T-helper 22 cell (primary cell): ENCODE data around the gene CHTF8.
"Not testable (repeated sequence)": the region's sequence is repeated elsewhere in the genome, so short reads cannot be mapped to it uniquely, and the experiment has no call there.

Source experiments
- DNase-seq: peaks from one replicate; pipeline ENCODE4 v3.0.0-alpha.2; 2020; ENCODE audit warnings: low read depth

The CHTF8 gene, protein sequence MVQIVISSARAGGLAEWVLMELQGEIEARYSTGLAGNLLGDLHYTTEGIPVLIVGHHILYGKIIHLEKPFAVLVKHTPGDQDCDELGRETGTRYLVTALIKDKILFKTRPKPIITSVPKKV

GRCh38 chr16:69132424-69133252 lies at the start of gene CHTF8, which contains the start of gene UTP4:
Gene CHTF8, minus strand, starts transcription at chr16:69132588. Its CDS starts 11,130 bp downstream, at chr16:69121458.
Gene UTP4, plus strand, starts transcription at chr16:69132649. Its CDS starts 811 bp downstream, at chr16:69133460.
- DNase-seq = peak; percentile 79

GRCh38 chr16:69180011-69180338 lies 47.6 kb upstream of the CHTF8 start:
- no peak for DNase-seq

DNA sequence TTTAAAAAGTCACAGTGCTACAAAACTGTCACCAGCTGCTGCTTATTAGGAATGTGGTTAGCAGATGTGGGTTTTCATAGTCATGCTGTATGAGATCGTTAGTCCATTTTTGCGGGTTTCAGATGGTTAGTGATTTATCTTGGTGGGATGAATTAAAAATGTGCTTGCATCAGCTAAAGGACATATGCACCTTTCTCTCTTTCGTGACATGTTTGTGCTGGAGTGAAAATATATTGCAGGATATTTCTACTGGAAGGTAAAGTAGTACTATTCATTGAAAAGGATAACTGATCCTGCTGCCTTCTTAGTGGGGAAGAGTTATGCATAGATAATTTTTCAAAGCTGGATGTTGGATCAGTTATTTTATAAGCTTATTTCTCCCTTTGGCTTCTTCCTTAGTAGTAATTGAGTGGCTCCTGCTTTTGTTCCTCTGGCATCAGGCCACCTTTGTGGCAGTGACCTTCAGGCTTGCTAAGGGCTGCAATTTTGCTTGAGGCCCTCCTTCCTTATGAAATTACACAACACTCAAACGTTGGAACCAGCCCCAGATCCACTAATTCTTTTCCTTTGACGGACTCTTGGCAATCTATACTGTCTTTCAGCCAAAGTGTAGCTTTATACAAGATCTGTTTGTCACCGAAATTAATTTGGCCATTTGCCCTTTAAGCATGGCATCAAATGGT lies 47.1 kb upstream of the CHTF8 start:
- no peak for DNase-seq

GRCh38 chr16:69176033-69176800 lies 43.8 kb upstream of the CHTF8 start:
- no peak for DNase-seq

GRCh38 chr16:69171325-69172084 lies 39.1 kb upstream of the CHTF8 start:
- DNase-seq = no peak

- DNase-seq = no peak
Observed at GRCh38 chr16:69169607-69170352, 37.4 kb upstream of the CHTF8 start.

GRCh38 chr16:69169051-69169450 lies 36.7 kb upstream of the CHTF8 start:
- no peak for DNase-seq

GRCh38 chr16:69166946-69167930 lies 34.9 kb upstream of the CHTF8 start:
- DNase-seq = no peak

DNA sequence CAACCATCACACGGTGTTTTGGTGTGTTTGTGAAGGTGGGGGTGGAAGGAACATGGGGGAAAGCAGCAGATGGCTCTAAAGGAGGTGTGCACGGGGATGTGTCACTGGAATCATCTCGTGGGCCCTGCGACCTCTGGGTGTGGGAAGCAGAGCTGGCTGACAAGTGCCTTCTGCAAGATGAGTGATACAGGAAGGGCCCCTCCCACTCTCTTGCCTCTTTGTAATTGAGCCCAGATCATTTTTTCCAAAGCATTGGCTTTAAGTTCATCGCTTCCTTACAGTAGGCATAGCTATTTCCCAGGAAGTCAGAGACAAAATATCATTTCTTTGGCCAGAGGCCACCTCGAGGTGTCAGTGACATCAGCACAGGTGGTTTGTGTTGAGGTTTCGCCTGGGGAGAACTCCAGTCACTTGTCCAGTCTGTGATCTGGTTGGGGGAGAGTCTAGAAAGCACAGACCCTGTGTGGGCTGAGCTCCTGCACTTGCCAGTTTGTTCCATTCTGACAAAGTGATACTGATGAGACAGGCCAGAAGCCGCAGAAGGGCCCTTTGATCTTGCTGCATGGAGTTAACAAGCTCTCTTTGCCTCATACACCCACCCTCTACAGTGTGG lies 33.9 kb upstream of the CHTF8 start:
- DNase-seq = no peak

- DNase-seq = no peak
Observed at GRCh38 chr16:69165584-69165983, 33.2 kb upstream of the CHTF8 start.

- DNase-seq = no peak
Observed at GRCh38 chr16:69160192-69160591, 27.8 kb upstream of the CHTF8 start.

DNA sequence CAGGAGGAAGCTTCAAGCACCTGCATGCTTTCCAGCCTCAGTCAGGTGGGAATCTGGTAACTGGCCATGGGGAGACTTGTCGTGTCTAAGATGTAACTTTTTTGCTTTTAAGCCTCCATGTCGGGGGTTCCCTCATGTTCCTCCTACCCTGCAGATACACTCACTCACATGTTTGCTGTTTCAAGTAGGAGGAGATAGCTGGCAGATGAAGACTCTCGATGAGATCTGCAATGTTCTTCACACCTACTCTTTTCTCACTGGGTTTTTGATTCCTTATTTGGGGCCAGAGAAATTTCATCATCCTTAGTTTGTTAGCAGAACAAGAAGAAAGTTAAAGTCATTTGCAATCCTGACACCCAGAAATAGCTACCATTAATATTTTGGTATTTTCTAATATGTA lies 24.8 kb upstream of the CHTF8 start:
- DNase-seq = no peak

DNA sequence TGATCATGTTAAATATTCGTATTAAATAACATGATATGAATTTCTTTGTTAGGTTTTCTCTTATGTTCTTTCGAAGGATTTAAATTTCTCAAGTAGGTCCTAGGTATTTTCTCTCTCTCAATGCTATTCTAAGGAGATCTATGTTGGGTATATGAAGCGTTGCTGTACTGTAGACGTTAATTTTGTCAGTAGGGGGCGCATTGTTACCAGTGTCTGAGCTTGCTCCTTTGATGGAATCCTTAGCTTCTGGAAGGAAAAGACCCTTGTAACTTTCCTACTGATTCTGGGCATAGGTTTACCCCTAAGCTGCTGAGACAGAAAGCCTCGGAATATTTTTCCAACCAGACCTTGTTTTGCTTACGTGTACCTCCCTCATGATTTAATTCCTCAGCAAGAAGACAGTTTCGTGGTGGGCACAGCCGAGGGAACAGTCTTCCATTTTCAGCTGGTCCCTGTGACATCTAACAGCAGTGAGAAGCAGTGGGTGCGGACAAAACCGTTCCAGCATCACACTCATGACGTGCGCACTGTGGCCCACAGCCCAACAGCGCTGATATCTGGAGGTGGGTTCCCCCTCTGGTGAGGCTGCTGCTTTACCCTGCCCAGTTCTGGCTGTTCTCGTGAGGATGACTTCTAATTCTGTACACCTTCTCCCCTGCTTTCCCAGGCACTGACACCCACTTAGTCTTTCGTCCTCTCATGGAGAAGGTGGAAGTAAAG lies 17.9 kb upstream of the CHTF8 start:
- DNase-seq = peak; percentile 5

GRCh38 chr16:69149621-69150020 lies 17.2 kb upstream of the CHTF8 start:
- DNase-seq = not testable (repeated sequence)

DNA sequence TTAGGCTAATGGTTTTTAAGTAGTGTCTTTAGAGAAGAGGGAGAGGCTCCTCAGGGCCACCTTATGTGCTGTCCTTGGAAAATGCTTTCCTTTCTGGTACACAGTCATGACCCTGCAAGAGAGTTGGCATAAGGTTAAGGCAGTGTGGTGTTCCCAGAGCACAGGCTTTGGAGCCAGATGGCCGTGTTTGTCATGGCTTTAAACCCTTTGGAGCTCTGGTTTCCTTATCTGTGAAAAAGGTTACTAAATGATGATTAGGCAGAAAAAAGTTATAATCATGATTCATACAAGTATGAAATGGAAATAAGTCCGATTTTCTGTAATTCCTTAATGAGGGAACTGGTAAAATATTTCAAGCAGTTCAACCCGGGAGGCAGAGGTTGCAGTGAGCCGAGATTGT lies 13.3 kb upstream of the CHTF8 start:
- no peak for DNase-seq

DNA sequence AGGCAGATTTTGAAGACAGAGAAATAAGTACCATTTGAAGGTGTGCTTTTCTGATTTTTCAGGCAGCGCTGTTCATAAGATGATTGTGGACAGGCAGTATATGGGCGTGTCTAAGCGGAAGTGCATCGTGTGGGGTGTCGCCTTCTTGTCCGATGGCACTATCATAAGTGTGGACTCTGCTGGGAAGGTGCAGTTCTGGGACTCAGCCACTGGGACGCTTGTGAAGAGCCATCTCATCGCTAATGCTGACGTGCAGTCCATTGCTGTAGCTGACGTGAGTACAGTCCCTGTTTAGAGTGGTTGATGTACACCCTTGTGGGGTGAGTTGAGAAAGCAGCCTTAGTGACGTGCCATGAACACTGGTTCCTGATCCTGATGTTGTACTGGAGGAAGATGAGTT lies 10.7 kb upstream of the CHTF8 start:
- DNase-seq = no peak

DNA sequence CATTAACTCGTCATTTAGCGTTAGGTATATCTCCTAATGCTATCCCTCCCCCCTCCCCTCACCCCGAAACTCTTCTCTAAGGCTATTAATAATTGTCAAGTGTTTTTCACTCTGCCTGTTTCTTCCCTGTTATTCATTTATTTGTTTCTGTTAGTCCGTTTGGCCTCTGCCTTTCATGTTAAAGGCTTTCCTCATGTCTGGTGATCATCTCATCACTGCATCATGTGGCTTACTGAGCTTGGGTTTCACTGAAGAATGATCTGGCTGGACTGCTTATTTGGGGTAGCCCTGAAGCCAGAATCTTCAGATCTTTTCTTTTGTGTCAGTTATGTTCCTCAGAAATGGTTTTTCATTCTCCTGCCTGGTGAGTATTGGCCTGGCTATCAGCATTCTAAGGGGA lies 9.5 kb upstream of the CHTF8 start:
- DNase-seq = no peak

GRCh38 chr16:69141014-69141413 lies 8.6 kb upstream of the CHTF8 start:
- no peak for DNase-seq

- DNase-seq = not testable (repeated sequence)
Observed at GRCh38 chr16:69139464-69139863, 7.1 kb upstream of the CHTF8 start.
